Measurements from ENCODE around the gene TIPRL. TPM values are rescaled to one million over a fixed set of nuclear protein-coding genes. Genes with fewer than 3 reads are reported as not detected.
A peak's percentile ranks its signal among the peaks of the same experiment; 100 is the strongest.
"Not testable (repeated sequence)": the region's sequence is repeated elsewhere in the genome, so short reads cannot be mapped to it uniquely, and the experiment has no call there.

The TIPRL gene
- polyA plus RNA-seq, 3 donors: 44.8 to 53.0 (median 49.7) TPM

DNA sequence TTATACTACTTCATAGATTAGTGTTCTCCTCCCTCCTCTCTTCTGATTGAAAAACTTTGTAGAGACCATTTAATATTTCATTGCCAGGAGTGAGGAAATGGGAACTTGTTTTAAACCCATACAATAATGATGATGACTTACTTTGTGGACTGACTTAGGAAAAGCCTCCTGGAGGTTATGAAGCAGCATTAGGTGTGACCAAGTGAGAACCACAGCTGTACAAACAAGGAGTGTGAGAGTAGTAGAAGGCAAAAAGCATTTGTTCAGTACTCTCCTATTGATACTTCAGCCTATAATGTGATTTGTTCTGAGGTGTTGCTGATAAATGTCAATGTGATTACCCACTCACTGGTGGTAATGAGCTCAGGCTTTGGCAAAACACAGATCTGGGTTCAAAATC is 8.4 kb downstream of the TIPRL start:
- no peak for DNase-seq (ENCODE audit: extremely low read depth in 1 of 11, low read depth in 9 of 11, low spot score in 4 of 11)

DNA sequence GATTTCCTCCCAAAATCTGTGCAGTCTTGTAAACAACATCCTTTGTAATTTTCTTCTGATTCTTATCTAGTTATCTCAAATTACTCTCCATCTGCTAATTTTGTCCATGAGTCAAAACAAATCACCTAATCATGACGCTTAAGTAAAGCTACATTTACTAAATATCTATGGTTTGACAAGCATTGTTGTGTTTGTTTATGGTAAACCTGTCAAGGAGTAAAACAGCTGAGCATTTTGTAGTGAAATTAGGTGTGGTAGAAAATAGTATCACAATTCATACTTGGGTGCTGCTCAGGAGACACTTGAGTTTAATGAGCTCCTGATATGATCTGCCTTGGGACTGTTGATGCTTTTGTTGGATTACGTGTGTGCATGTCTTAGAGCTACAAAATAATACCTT is 11.6 kb downstream of the TIPRL start:
- no peak for DNase-seq (ENCODE audit: extremely low read depth in 1 of 11, low read depth in 9 of 11, low spot score in 4 of 11)

DNA sequence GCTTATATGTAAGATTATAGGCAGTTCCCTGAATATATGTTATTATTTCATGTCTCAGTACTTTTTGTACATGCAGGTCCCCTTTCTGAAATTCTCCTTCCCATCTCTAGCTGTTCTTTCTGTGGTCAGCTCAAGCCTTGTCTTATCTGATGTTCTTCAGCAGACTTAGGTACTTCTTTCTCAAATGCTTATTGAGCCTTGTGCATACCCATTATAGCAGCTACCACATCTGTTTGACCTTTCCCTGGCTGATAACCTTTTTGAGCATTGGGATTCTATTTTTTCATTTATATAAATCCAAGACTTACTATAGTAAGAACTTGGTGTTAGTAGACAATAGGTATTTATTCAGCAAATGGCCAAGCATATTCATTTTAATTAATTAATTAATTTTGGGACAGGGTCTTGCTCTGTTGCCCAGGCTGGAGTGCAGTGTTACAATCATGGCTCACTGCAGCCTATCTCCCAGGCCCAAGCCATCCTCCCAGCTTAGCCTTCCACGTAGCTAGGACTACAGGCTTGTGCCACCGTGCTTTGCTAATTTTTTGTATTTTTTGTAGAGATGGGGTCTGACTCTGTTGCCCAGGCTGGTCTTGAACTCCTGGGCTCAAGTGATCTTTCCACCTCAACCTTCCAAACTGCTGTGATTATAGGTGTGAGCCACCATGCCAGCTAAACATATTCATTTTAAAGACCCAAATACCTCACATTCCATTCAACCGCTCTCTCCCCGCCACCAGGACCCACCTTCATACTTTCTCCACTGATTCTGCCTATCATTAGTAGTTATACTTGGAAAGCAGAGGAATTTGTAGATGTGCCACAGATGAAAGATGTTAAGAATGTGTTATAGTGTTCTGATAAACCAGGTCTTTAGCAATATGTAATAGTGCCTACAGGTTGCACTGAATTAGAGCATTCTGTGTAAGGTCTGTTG is 16.7 kb downstream of the TIPRL start:
- DNase-seq (ENCODE audit: extremely low read depth in 1 of 11, low read depth in 9 of 11, low spot score in 4 of 11): no peak

DNA sequence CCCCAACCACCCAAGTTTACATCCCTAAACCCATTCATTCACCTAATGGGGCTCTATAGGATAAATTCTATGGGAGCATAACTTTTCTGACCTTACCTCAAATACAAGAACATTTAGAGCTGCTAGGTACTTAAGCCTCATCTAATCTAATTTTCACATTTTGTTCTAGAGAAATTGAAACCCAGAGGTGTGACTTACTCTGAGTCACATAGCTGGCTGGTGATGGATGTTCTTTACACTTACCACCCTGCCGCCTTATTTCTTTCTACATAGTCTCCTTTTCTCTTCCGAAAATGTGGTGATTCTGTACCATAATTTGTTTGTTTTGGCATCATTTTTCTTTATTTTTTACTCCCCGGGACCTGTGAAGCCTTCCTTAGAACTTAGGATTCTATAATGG is 20.3 kb downstream of the TIPRL start:
- no peak for DNase-seq (ENCODE audit: extremely low read depth in 1 of 11, low read depth in 9 of 11, low spot score in 4 of 11)

DNA sequence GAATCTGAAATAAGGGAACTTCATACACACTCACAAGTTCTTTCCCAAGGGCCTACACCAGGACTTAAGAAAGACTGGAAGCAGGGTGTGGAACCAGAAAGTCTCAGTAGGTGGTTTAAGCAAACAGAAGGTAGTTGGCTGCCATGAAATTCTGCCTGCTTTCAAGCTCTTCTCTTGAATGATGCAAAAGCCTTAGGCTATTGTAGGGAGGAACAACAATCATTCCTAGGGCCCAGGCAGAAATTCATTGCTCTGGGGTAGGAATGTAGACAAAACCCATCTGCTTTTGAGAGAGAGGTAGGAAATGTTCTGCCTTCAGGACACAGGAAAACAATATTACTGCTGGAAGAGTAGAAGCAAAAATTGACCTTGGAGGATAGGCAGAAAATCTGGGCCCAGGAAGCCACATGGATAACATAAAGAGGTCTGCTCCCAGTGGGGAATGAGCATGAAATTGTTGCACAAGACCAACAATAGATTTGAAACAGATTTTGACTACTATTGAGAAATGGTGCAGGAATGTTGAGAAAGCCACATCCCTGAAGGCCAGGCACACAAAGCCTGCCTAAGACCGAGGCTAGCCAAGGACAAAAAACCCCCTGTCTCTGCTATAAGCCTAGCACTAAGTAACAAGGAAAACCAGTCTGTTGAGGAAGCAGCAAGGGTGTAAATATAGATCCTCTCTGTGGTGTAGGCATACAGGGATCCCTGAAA is 24.3 kb downstream of the TIPRL start:
- no peak for DNase-seq (ENCODE audit: extremely low read depth in 1 of 11, low read depth in 9 of 11, low spot score in 4 of 11)

DNA sequence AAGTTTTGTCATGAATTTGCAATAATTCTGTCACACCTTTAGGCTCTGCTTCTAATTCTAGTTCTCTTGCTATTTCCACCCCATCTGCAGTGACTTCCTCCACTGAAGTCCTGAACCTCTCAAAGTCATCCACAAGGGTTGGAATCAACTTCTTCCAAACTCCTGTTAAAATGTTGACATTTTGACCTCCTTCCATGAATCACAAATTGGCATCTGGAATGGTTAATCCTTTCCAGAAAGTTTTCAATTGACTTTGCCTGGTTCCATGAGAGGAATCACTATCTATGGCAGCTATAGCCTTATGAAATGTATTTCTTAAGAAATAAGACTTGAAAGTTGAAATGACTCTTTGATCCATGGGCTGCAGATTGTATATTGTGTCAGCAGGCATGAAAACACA is 27.3 kb downstream of the TIPRL start:
- DNase-seq (ENCODE audit: extremely low read depth in 1 of 11, low read depth in 9 of 11, low spot score in 4 of 11): no peak

DNA sequence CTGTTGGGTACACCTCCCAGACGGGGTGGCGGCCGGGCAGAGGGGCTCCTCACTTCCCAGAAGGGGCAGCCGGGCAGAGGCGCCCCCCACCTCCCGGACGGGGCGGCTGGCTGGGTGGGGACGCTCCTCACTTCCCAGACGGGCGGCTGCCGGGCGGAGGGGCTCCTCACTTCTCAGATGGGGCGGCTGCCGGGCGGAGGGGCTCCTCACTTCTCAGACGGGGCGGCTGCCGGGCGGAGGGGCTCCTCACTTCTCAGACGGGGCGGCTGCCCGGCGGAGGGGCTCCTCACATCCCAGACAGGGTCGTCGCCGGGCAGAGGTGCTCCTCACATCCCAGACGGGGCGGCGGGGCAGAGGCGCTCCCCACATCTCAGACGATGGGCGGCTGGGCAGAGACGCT is 28.9 kb downstream of the TIPRL start:
- DNase-seq (ENCODE audit: extremely low read depth in 1 of 11, low read depth in 9 of 11, low spot score in 4 of 11): not testable (repeated sequence)

DNA sequence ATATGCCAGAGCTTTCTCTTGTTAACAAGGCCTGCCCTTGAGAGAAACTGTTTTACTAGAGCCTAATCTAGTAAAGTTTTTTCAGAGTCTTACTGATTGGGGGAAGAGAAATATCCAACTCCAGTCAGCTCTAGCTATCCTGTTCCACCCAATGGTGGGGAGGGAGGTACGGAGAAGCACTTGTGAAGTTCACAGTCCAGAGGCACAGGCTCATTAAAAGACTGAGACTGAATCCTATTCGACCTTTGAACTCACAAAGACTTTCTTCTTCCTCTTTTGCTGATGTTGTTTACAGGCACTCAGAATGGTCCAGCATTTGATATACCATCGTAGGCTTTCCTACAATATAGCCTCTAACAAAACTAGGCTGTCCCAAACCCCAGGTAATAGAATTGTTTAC is 31.6 kb downstream of the TIPRL start:
- DNase-seq (ENCODE audit: extremely low read depth in 1 of 11, low read depth in 9 of 11, low spot score in 4 of 11): no peak

DNA sequence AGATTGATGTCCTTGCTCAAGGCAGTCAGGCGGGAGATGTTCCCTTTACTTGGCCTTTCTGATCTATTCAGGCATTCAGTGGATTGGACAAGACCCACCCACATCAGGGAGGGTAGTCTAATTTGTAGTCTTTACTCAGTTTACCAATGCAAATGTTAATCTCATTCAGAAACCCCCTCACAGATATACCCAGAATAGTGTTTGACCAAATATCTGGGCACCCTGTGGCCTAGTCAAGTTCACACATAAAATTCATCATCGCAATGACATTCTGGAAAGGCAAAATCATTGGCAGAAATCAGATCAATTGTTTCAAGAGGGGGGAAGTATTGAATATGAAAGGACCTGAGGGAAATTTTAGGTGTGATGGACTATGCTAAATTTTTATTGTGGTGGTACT is 34.6 kb downstream of the TIPRL start:
- DNase-seq (ENCODE audit: extremely low read depth in 1 of 11, low read depth in 9 of 11, low spot score in 4 of 11): no peak

DNA sequence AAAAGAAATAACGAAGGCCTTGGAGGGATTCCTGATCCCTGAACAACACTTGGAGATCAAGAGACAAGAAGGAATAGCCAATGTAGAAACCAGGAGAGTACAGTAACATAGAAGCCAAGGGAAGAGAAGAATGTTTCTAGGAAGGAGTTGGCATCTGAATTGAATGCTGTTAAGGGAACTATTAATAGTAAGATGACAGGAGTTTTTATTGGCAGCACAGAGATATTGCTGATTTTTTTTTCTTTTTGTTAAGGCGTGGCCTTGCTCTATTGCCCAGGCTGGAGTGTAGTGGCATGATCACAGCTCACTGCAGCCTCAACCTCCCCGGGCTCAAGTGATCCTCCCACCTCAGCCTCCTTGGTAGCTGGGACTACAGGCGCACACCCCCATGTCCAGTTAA is 37.4 kb downstream of the TIPRL start:
- DNase-seq (ENCODE audit: extremely low read depth in 1 of 11, low read depth in 9 of 11, low spot score in 4 of 11): no peak

DNA sequence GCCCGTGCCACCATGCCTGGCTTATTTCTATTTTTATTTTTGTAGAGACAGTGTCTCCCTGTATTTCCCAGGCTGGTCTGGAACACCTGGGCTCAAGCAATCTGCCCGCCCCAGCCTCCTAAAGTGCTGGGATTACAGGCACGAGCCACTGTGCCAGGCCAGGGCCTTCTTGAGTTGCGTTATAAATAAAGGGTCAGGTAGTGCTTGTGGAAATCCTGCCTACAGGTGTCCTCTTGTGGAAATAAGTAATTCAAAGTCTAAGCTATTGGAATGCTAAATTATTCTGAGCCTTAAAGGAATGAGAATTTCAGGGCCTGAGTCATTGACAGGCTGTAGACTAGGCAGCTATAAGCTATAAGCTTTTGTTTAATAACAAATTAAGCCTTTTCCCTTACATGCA is 38.9 kb downstream of the TIPRL start:
- DNase-seq (ENCODE audit: extremely low read depth in 1 of 11, low read depth in 9 of 11, low spot score in 4 of 11): no peak

DNA sequence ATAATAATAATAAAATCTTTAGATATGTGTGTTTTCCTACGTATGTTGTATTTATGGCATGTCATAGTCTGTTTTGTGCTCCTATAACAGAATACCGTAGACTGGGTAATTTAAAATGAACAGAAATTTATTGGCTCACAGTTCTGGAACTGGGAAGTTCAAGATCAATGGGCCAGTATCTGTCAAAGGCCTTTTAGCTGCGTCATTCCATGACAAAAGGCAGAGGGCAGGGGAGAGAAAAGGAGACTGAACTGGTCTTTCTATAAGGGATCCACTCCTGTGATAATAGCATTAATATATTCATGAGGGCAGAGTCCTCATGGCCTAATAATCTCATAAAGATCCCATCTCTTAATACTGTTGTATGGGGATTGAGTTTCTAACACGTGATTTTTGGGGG is 39.9 kb downstream of the TIPRL start:
- no peak for DNase-seq (ENCODE audit: extremely low read depth in 1 of 11, low read depth in 9 of 11, low spot score in 4 of 11)

DNA sequence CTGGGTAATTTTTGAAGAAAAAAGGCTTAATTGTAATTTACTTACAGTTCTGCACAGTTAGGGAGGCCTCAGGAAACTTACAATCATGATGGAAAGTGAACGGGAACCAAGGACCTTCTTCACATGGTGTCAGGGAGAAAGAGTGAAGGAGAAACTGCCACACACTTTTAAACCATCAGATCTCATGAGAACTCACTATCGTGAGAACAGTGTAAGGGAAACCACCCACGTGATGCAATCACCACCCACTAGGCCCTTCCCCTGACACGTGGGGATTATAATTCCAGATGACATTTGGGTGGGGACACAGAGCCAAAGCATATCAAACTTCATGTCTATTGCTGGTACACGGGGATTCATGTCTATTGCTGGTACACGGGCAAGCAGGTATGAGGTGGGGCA is 41.7 kb downstream of the TIPRL start:
- no peak for DNase-seq (ENCODE audit: extremely low read depth in 1 of 11, low read depth in 9 of 11, low spot score in 4 of 11)

DNA sequence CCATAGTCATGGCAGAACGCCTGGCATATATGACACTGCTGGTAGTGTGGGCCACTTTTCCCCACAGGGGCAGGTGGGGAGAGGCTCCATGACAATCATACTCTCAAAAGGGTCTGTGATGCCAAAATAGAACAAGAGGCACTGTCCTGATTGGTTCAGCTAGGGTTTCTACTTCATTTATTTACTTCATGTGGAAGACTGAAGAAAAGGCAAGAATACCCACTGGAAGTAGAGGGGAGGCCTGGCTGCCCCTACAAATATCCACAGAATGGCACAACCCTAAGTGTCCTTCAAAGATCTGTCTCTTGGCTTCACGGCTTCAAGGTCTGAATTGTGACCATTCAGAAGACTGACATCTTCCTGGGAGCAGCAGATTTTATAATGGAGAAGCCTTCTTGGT is 42.5 kb downstream of the TIPRL start:
- DNase-seq (ENCODE audit: extremely low read depth in 1 of 11, low read depth in 9 of 11, low spot score in 4 of 11): no peak

DNA sequence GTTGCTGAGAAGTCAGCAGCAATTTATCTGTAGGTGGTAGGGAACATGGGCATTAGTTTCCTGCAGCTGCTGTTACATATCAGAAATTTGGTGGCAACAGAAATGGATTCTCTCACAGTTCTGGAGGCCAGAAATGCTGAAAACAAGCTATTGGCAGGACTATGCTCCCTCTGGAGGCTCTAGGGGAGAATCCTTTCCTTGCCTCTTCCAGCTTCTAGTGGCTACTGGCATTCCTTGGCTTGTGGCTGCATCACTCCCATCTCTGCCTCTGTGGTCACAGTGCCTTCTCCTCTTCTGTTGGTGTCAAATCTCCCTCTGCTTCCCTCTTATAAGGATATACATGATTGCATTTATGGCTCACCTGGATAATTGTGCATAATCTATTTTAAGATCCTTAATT is 44.5 kb downstream of the TIPRL start:
- DNase-seq (ENCODE audit: extremely low read depth in 1 of 11, low read depth in 9 of 11, low spot score in 4 of 11): no peak

DNA sequence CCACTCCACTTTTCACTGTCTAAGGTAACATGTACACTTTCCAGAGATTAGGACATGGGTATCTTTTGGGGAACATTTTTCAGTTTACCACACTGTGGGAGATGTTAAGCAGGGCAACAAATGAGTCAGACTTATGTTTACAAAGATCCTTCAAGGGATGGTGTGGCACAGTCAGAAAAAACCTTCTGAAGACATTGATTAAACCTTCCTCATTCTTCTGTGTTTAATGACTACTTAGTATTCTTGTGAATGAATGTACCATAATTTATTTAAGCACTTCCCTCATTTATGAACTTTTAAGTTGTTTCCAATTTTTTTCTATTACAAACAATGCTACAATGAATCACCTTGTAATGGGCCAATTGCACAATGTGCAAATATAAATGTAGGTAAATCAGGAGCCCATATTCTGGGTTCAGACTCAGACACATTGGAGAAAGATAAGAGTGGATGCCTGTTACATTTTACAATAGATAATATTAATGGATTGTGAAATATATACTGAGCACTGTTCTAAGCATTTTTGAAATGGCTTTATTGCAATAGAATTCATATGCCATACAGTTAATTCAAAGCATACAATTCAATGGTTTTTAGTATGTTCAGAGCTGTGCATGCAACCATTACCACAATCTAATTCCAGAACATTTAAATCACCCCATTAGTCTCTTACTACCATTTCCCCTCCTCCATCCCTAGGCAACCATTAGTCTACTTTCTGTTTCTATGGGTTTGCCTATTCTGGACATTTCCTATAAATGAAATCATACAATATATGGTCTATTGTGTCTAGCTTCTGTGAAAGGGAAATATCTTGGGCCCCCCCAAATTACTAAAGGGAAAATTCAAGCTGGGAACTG is 45.1 kb downstream of the TIPRL start:
- DNase-seq (ENCODE audit: extremely low read depth in 1 of 11, low read depth in 9 of 11, low spot score in 4 of 11): no peak

DNA sequence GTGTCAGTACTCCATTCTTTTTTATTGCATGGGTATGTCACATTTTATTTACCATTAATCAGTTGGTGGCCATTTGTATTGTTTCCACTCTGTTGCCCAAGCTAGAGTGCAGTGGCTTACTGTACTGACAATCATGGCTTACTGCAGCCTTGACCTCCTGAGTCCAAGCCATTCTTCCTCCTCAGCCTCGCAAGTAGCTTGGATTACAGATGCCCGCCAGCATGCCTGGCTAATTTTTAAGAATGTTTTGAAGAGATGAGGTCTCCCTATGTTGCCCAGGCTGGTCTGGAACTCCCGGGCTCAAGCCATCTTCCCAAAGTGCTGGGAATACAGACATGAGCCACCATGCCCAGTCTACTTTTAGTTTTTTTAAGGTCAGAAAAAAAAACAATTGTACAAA is 46.2 kb downstream of the TIPRL start:
- DNase-seq (ENCODE audit: extremely low read depth in 1 of 11, low read depth in 9 of 11, low spot score in 4 of 11): no peak

DNA sequence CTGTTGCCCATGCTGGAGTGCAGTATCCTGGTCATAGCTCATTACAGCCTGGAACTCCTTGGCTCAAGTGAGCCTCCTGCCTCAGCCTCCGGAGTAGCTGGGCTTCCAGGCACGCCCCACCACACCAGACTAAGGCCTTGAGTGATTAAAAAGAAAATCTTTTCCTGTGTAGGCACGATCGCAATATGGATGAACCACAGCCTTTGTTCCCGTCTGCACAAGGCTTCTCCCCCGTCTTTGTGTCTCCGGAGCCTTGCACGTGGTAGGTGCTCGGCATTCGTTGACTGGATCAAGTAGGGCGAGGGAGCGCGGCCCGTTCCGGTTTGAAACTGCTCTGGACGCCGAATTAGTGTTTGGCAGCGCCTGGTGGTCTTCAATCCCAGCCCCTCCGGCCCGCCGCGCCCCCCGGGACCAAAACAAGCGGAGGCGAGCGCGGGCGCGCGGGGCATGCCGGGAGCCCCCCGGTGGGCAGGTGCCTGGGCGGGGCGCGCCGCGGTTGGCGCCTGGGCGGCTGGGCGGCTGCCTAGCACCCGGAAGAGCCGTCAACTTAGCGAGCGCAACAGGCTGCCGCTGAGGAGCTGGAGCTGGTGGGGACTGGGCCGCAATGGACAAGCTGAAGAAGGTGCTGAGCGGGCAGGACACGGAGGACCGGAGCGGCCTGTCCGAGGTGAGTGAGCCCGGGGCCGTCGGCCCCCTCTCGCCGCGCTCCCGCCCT is 46.9 kb downstream of the TIPRL start, which contains the start of gene SFT2D2:
SFT2D2 (plus strand) TSS at position 529 of the 715 bp plus-strand sequence; CDS start at position 605, 76 bp downstream.
- DNase-seq (ENCODE audit: extremely low read depth in 1 of 11, low read depth in 9 of 11, low spot score in 4 of 11): peak in 8 of 11 donors; percentile 61 to 78 (median 70)

DNA sequence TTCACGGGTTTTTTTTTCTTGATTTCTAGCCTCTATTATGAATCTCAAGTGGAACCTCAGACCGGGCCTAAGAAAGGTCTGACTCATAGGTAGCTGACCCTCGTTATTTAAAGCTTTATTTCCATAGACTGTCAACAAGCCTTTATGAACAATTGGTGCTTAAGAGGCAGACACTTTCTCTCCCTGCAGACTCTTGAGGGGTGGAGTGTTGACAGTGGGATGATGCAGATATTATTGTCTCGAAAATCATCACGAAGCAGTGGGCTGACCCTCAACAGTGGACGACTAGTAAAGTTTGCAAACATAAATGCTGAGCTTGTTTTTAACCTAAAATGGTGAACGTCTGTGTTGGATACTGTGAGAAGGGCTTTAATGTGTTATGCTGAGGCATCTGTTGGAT is 48.9 kb downstream of the TIPRL start:
- no peak for DNase-seq (ENCODE audit: extremely low read depth in 1 of 11, low read depth in 9 of 11, low spot score in 4 of 11)
